Measurements from ENCODE around the gene GPC3.

GPC3 gene

DNA sequence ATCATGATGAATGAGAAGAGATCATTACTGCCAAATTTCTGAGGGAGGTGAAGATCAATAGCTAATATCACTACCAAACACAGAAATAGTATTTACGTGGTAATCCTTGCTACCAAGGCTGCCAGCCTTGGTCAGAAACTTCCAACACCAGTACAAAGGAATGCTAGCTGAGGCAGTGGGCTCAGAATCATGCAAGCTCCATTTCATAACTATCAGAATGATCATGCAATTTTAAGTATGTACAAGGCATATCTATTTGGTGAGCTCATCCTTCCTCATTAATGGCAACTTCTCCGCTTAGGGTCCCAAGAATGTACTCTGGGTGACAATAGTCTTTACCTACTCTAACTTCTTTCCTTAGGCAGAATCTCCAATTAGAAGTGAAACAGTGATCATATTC lies 135.0 kb downstream of the GPC3 start:
- Histone ChIP-seq H3F3A (ENCODE audit: control insufficient read depth, insufficient read depth) (no peaks in the 10 kb centered on the region), H3K4me2 (ENCODE audit: low read length) (no peak overlapping the region), H3K27ac (ENCODE audit: low read depth, low read length) (no peak overlapping the region), H3K79me2 (ENCODE audit: control insufficient read depth, low read length) (no peaks in the 10 kb centered on the region), H4K20me1 (ENCODE audit: control insufficient read depth, insufficient read depth, low read depth, low read length) (no peaks in the 10 kb centered on the region), H3K4me1 (ENCODE audit: control insufficient read depth, low read length) (peaks cover 33% of the 10 kb centered on the region), H3K9me3 (ENCODE audit: control insufficient read depth, insufficient read depth, low read length) (no peaks in the 10 kb centered on the region), H3K4me3 (ENCODE audit: low read length) (no peak overlapping the region), H3K9me2 (replicated peaks; ENCODE audit: control insufficient read depth, low read length) (no peaks in the 10 kb centered on the region), H3K36me3 (ENCODE audit: control insufficient read depth, low read length) (no peaks in the 10 kb centered on the region), H3K27me3 (ENCODE audit: control insufficient read depth, low read length) (no peaks in the 10 kb centered on the region)
- TF ChIP-seq CTCF (IDR thresholded peaks at IDR 0.05; ENCODE audit: low read depth, low read length, poor library complexity, severe bottlenecking) (no peak), EZH2phosphoT487 (IDR thresholded peaks at IDR 0.05; ENCODE audit: borderline replicate concordance, low read length) (no peak)

DNA sequence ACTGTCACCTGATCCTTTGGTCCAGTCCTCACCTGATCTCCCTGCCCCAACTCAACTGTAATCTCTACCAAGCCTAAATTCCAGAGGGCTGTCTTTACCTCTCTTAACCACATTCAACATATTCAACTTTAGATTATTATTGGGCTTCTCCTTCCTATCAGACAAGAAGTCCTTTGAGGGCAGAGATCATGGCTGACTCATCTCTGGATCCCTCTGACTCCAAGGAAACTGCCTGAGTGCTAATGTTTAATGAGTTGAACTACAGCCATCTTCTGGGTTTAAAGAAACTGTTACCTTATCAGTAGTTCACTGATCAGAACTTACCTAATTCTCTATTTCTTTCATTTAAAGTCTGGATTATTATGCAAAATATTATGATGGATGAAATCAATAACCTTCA lies 135.7 kb downstream of the GPC3 start:
- H3K9me3 ChIP-seq (ENCODE audit: control insufficient read depth, insufficient read depth, low read length), result no peaks in the 10 kb centered on the region
- H3K4me3 ChIP-seq (ENCODE audit: low read length), result no peak overlapping the region
- H3K27me3 ChIP-seq (ENCODE audit: control insufficient read depth, low read length), result no peaks in the 10 kb centered on the region
- no peaks in the 10 kb centered on the region for H3K36me3 ChIP-seq (ENCODE audit: control insufficient read depth, low read length)
- peaks cover 40% of the 10 kb centered on the region for H3K4me1 ChIP-seq (ENCODE audit: control insufficient read depth, low read length)
- no peaks in the 10 kb centered on the region for H3K79me2 ChIP-seq (ENCODE audit: control insufficient read depth, low read length)
- TF ChIP-seq EZH2phosphoT487 (IDR thresholded peaks at IDR 0.05; ENCODE audit: borderline replicate concordance, low read length) (no peak), CTCF (IDR thresholded peaks at IDR 0.05; ENCODE audit: low read depth, low read length, poor library complexity, severe bottlenecking) (no peak)
- H3K9me2 ChIP-seq (replicated peaks; ENCODE audit: control insufficient read depth, low read length), result no peaks in the 10 kb centered on the region
- H3K27ac ChIP-seq (ENCODE audit: low read depth, low read length), result no peak overlapping the region
- no peaks in the 10 kb centered on the region for H4K20me1 ChIP-seq (ENCODE audit: control insufficient read depth, insufficient read depth, low read depth, low read length)
- no peak overlapping the region for H3K4me2 ChIP-seq (ENCODE audit: low read length)
- H3F3A ChIP-seq (ENCODE audit: control insufficient read depth, insufficient read depth), result no peaks in the 10 kb centered on the region

DNA sequence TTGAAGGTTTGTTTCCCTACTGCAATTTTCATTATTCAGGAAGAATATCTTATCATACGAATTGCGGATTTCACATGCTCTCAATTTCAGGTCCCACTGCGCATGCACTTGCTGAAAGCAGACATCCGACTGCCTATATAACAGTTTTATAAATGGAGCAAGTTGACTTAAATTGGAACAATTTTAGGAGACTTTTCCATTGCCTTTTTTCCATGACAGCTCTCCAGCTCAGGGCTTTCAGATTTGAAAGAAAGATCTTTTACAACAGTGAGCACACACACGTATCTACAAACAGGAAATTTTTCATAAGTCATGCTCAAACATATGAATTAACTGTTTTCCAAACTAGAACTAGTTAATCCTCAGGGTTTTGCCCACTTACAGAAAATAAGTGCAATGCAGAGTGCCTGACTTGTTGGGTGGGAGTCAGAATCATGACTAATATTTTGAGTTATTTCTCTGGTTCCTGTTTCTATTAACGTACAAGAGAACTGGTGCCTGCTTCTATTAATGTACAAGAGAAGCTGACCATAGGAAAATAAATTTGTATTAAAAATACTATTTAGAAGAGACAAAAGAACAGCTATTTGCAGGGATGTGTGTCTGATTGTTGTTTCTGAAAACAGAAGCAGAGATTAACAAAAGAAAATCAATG lies 137.9 kb downstream of the GPC3 start:
- peaks cover 49% of the 10 kb centered on the region for H3K4me1 ChIP-seq (ENCODE audit: control insufficient read depth, low read length)
- no peaks in the 10 kb centered on the region for H3K79me2 ChIP-seq (ENCODE audit: control insufficient read depth, low read length)
- H3F3A ChIP-seq (ENCODE audit: control insufficient read depth, insufficient read depth), result no peaks in the 10 kb centered on the region
- TF ChIP-seq CTCF (IDR thresholded peaks at IDR 0.05; ENCODE audit: low read depth, low read length, poor library complexity, severe bottlenecking), result no peak
- no peak for TF ChIP-seq EZH2phosphoT487 (IDR thresholded peaks at IDR 0.05; ENCODE audit: borderline replicate concordance, low read length)
- no peaks in the 10 kb centered on the region for H4K20me1 ChIP-seq (ENCODE audit: control insufficient read depth, insufficient read depth, low read depth, low read length)
- no peaks in the 10 kb centered on the region for H3K27me3 ChIP-seq (ENCODE audit: control insufficient read depth, low read length)
- H3K9me3 ChIP-seq (ENCODE audit: control insufficient read depth, insufficient read depth, low read length), result no peaks in the 10 kb centered on the region
- H3K4me3 ChIP-seq (ENCODE audit: low read length), result peak overlapping the region; percentile 34
- no peaks in the 10 kb centered on the region for H3K36me3 ChIP-seq (ENCODE audit: control insufficient read depth, low read length)
- H3K9me2 ChIP-seq (replicated peaks; ENCODE audit: control insufficient read depth, low read length), result no peaks in the 10 kb centered on the region
- H3K4me2 ChIP-seq (ENCODE audit: low read length), result peak overlapping the region; percentile 51
- H3K27ac ChIP-seq (ENCODE audit: low read depth, low read length), result peak overlapping the region; percentile 24; the same call in 1 of the 2 replicates

All from DOHH2 (cell line).